Activated CD8-positive, alpha-beta memory T cell treated with anti-CD3 and anti-CD28 coated beads for 36 hours (primary cell): Measurements from ENCODE around the gene MACROD2. TPM values are rescaled to one million over a fixed set of nuclear protein-coding genes. Genes with fewer than 3 reads are reported as not detected.

Experiments
- CTCF ChIA-PET: fragments of 350-600 bp; sonication (Branson Sonifier 250); formaldehyde crosslinking; loops from one replicate; lab custom pipeline; 2021; ENCODE audit warnings: antibody characterized with exemption; lab: Charles Lee
- POLR2A ChIA-PET: fragments of 350-600 bp; sonication (Branson Sonifier 250); formaldehyde crosslinking; loops from one replicate; lab custom pipeline; 2021; ENCODE audit warnings: antibody characterized with exemption; lab: Charles Lee
- total RNA-seq, 2 experiments: library from RNA; stranded (reverse); gene quantifications; one replicate each; pipeline ENCODE4 v1.2.3, GENCODE V29; 2021

The MACROD2 gene
- total RNA-seq, 2 experiments from 2014 or later = not detected

GRCh38 chr20:14649662-14650061 lies 654.3 kb downstream of the MACROD2 start:
- ChIA-PET CTCF (no interaction called here), POLR2A (no interaction called here)

GRCh38 chr20:14657266-14658005 lies 662.1 kb downstream of the MACROD2 start:
- POLR2A ChIA-PET = no interaction called here
- CTCF ChIA-PET = no interaction called here

- ChIA-PET POLR2A (no interaction called here), CTCF (no interaction called here)
Observed at GRCh38 chr20:14664101-14664500, 668.8 kb downstream of the MACROD2 start.

- ChIA-PET POLR2A (no interaction called here), CTCF (no interaction called here)
Observed at GRCh38 chr20:14666696-14667095, 671.4 kb downstream of the MACROD2 start.

- CTCF ChIA-PET = no interaction called here
- POLR2A ChIA-PET = no interaction called here
Observed at GRCh38 chr20:14667226-14667625, 671.9 kb downstream of the MACROD2 start.

- POLR2A ChIA-PET = no interaction called here
Observed at GRCh38 chr20:14672066-14672465, 676.8 kb downstream of the MACROD2 start.

GRCh38 chr20:14673164-14673563 lies 677.8 kb downstream of the MACROD2 start:
- ChIA-PET POLR2A (no interaction called here), CTCF (no interaction called here)

More at GRCh38 chr20:14672066-14672465, 676.8 kb downstream of the MACROD2 start:
- CTCF ChIA-PET = no interaction called here

GRCh38 chr20:14677455-14677854 lies 682.1 kb downstream of the MACROD2 start:
- CTCF ChIA-PET = no interaction called here
- POLR2A ChIA-PET = no interaction called here

GRCh38 chr20:14685183-14685582 lies 689.9 kb downstream of the MACROD2 start:
- POLR2A ChIA-PET = no interaction called here
- CTCF ChIA-PET = no interaction called here

- CTCF ChIA-PET = no interaction called here
- POLR2A ChIA-PET = no interaction called here
Observed at GRCh38 chr20:14687313-14687712, 692.0 kb downstream of the MACROD2 start.

GRCh38 chr20:14688005-14688404 lies 692.7 kb downstream of the MACROD2 start:
- CTCF ChIA-PET = no interaction called here

GRCh38 chr20:14691994-14692393 lies 696.7 kb downstream of the MACROD2 start:
- ChIA-PET CTCF (no interaction called here), POLR2A (no interaction called here)

More at GRCh38 chr20:14688005-14688404, 692.7 kb downstream of the MACROD2 start:
- POLR2A ChIA-PET = no interaction called here

- ChIA-PET CTCF (no interaction called here), POLR2A (no interaction called here)
Observed at GRCh38 chr20:14696478-14696877, 701.2 kb downstream of the MACROD2 start.

- CTCF ChIA-PET = no interaction called here
- POLR2A ChIA-PET = no interaction called here
Observed at GRCh38 chr20:14696937-14697336, 701.6 kb downstream of the MACROD2 start.

- POLR2A ChIA-PET = no interaction called here
- CTCF ChIA-PET = no interaction called here
Observed at GRCh38 chr20:14698125-14698524, 702.8 kb downstream of the MACROD2 start.

- CTCF ChIA-PET = no interaction called here
Observed at GRCh38 chr20:14698605-14699373, 703.5 kb downstream of the MACROD2 start.

GRCh38 chr20:14700639-14700960 lies 705.3 kb downstream of the MACROD2 start:
- ChIA-PET CTCF (no interaction called here), POLR2A (no interaction called here)

More at GRCh38 chr20:14698605-14699373, 703.5 kb downstream of the MACROD2 start:
- POLR2A ChIA-PET = no interaction called here

GRCh38 chr20:14701326-14701725 lies 706.0 kb downstream of the MACROD2 start:
- CTCF ChIA-PET = no interaction called here
- POLR2A ChIA-PET = no interaction called here

- CTCF ChIA-PET = no interaction called here
- POLR2A ChIA-PET = no interaction called here
Observed at GRCh38 chr20:14706555-14706954, 711.2 kb downstream of the MACROD2 start.

GRCh38 chr20:14707026-14707680 lies 711.8 kb downstream of the MACROD2 start:
- CTCF ChIA-PET = no interaction called here
- POLR2A ChIA-PET = interaction anchor here (0.6 kb wide), 1 partner anchor 815 kb away, joined by 4 read pairs; no protein-coding TSS in a partner anchor
